ENCODE measurements around the gene CDKAL1. TPM values are rescaled to one million over a fixed set of nuclear protein-coding genes. Genes with fewer than 3 reads are reported as not detected.

Gene CDKAL1
- total RNA-seq = 10 to 100 TPM; 15.3 to 21.7 TPM
- 1 to 10 TPM; 3.0 to 3.4 TPM for polyA plus RNA-seq
- long read RNA-seq, donor 1, partial matches to known transcripts = 3 of 19 reads
- long read RNA-seq, donor 1, other reads (novel, unspliced or antisense) = 14 of 19 reads
- long read RNA-seq, donor 2, partial matches to known transcripts = 2 of 26 reads
- long read RNA-seq, donor 2, other reads (novel, unspliced or antisense) = 23 of 26 reads

GRCh38 chr6:20534295-20535262 is at the start of gene CDKAL1:
Gene CDKAL1, plus strand, starts transcription at chr6:20534457. Its CDS starts 11,894 bp downstream, at chr6:20546351.
- intact Hi-C loops (cut with DNase I) = no loop called here
- DNase-seq (peak; percentile 92 to 95), ATAC-seq (ENCODE audit: low FRiP score) (peak; percentile 95)
- Histone ChIP-seq H3K9me3 (ENCODE audit: control insufficient read depth, low read length) (no peaks in the 10 kb centered on the region), H3K27ac (ENCODE audit: low read depth in 1 of 2, low read length in 2 of 2) (peak within 1 kb of the TSS; percentile 77 to 83), H3K4me3 (ENCODE audit: low read length in 2 of 2) (peak within 1 kb of the TSS; percentile 92 to 100), H3K27me3 (ENCODE audit: control insufficient read depth in 1 of 2, insufficient read depth in 2 of 2, low read length in 1 of 2) (no peaks in the 10 kb centered on the region), H3K36me3 (ENCODE audit: control insufficient read depth in 1 of 2, insufficient read depth in 2 of 2, low read length in 1 of 2) (no peaks in the 10 kb centered on the region), H3K4me1 (ENCODE audit: control insufficient read depth in 1 of 2, insufficient read depth in 2 of 2, low read length in 2 of 2) (peaks cover 0 to 2% of the 10 kb centered on the region in 2 donors)
- 1 to 2% methylated on average over 31 of the region's 31 CpGs for WGBS, 2 donors

- WGBS, 2 donors = 95 to 97% methylated on average over 4 of the region's 4 CpGs
- Histone ChIP-seq H3K27ac (ENCODE audit: low read depth in 1 of 2, low read length in 2 of 2) (no peak overlapping the region), H3K36me3 (ENCODE audit: control insufficient read depth in 1 of 2, insufficient read depth in 2 of 2, low read length in 1 of 2) (peaks cover 0 to 13% of the 10 kb centered on the region in 2 donors), H3K9me3 (ENCODE audit: control insufficient read depth, low read length) (no peaks in the 10 kb centered on the region), H3K4me1 (ENCODE audit: control insufficient read depth in 1 of 2, insufficient read depth in 2 of 2, low read length in 2 of 2) (no peaks in the 10 kb centered on the region), H3K4me3 (ENCODE audit: low read length in 2 of 2) (no peak overlapping the region), H3K27me3 (ENCODE audit: control insufficient read depth in 1 of 2, insufficient read depth in 2 of 2, low read length in 1 of 2) (no peaks in the 10 kb centered on the region)
- ATAC-seq (ENCODE audit: low FRiP score) (no peak), DNase-seq (no peak)
- intact Hi-C loops (cut with DNase I) = no loop called here
Observed at GRCh38 chr6:20486641-20487040, 47.6 kb upstream of the CDKAL1 start.

- no peak overlapping the region for H3K27ac ChIP-seq (ENCODE audit: low read depth in 1 of 2, low read length in 2 of 2)
- H3K4me1 ChIP-seq (ENCODE audit: control insufficient read depth in 1 of 2, insufficient read depth in 2 of 2, low read length in 2 of 2) = no peaks in the 10 kb centered on the region
- H3K4me3 ChIP-seq (ENCODE audit: low read length in 2 of 2) = no peak overlapping the region
- WGBS, 2 donors = 89 to 90% methylated on average over 6 of the region's 6 CpGs
- H3K27me3 ChIP-seq (ENCODE audit: control insufficient read depth in 1 of 2, insufficient read depth in 2 of 2, low read length in 1 of 2) = no peaks in the 10 kb centered on the region
- no peaks in the 10 kb centered on the region for H3K9me3 ChIP-seq (ENCODE audit: control insufficient read depth, low read length)
- no peak for DNase-seq
- intact Hi-C loops (cut with DNase I) = no loop called here
- no peak for ATAC-seq (ENCODE audit: low FRiP score)
- H3K36me3 ChIP-seq (ENCODE audit: control insufficient read depth in 1 of 2, insufficient read depth in 2 of 2, low read length in 1 of 2) = peaks cover 0 to 10% of the 10 kb centered on the region in 2 donors
Observed at GRCh38 chr6:20487669-20488375, 46.4 kb upstream of the CDKAL1 start.

DNA sequence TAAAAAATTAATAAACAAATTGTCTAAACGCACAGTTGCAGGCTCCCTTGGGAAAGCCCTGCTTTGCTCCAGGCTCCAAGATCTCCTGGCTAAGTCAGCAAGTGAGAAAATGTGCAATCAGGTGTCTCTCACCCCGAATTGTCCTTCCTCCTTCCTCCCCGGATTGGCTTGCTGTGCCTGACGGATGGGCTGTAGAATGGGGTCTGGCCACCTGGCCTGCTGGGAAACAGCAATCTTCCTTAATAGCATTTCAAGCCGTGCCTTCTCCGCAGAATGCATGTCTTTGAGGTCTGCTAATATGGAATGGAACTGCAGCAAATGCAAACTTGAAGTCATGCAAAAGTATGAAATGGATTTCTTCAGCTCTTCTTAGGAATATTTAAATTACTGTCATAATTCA is 43.7 kb upstream of the CDKAL1 start:
- H3K4me1 ChIP-seq (ENCODE audit: control insufficient read depth in 1 of 2, insufficient read depth in 2 of 2, low read length in 2 of 2) = no peaks in the 10 kb centered on the region
- H3K27ac ChIP-seq (ENCODE audit: low read depth in 1 of 2, low read length in 2 of 2) = no peak overlapping the region
- H3K4me3 ChIP-seq (ENCODE audit: low read length in 2 of 2) = no peak overlapping the region
- no peaks in the 10 kb centered on the region for H3K27me3 ChIP-seq (ENCODE audit: control insufficient read depth in 1 of 2, insufficient read depth in 2 of 2, low read length in 1 of 2)
- no peaks in the 10 kb centered on the region for H3K9me3 ChIP-seq (ENCODE audit: control insufficient read depth, low read length)
- no peak for ATAC-seq (ENCODE audit: low FRiP score)
- 93 to 95% methylated on average over 6 of the region's 6 CpGs for WGBS, 2 donors
- intact Hi-C loops (cut with DNase I) = no loop called here
- DNase-seq = no peak
- H3K36me3 ChIP-seq (ENCODE audit: control insufficient read depth in 1 of 2, insufficient read depth in 2 of 2, low read length in 1 of 2) = peaks cover 0 to 7% of the 10 kb centered on the region in 2 donors

DNA sequence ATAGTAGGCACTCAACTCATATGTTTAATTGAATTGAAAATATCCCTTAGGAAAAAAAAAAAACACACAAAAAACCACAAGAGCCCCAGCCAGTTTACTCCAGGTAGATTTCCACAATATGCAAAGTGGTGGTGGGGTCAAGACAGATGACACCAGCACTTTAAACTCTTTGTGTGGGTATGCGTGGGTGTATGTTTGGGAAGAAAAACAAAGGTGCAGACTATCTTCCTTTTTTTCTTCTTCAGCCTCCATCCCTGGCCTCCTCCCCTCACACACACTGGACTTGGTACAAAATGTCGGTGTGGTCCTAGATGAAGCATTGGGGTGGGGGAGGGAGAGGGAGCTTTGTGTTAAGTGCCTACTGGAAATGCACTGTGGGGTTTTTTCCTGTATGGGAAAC is 42.2 kb upstream of the CDKAL1 start:
- H3K36me3 ChIP-seq (ENCODE audit: control insufficient read depth in 1 of 2, insufficient read depth in 2 of 2, low read length in 1 of 2) = peaks cover 0 to 7% of the 10 kb centered on the region in 2 donors
- H3K27me3 ChIP-seq (ENCODE audit: control insufficient read depth in 1 of 2, insufficient read depth in 2 of 2, low read length in 1 of 2) = no peaks in the 10 kb centered on the region
- H3K9me3 ChIP-seq (ENCODE audit: control insufficient read depth, low read length) = no peaks in the 10 kb centered on the region
- DNase-seq (no peak), ATAC-seq (ENCODE audit: low FRiP score) (no peak)
- H3K27ac ChIP-seq (ENCODE audit: low read depth in 1 of 2, low read length in 2 of 2) = no peak overlapping the region
- no peak overlapping the region for H3K4me3 ChIP-seq (ENCODE audit: low read length in 2 of 2)
- no peaks in the 10 kb centered on the region for H3K4me1 ChIP-seq (ENCODE audit: control insufficient read depth in 1 of 2, insufficient read depth in 2 of 2, low read length in 2 of 2)
- intact Hi-C loops (cut with DNase I) = no loop called here
- WGBS, 2 donors = 87 to 90% methylated on average over 2 of the region's 2 CpGs

- ATAC-seq (ENCODE audit: low FRiP score) (no peak), DNase-seq (no peak)
- H3K9me3 ChIP-seq (ENCODE audit: control insufficient read depth, low read length) = no peaks in the 10 kb centered on the region
- no peak overlapping the region for H3K27ac ChIP-seq (ENCODE audit: low read depth in 1 of 2, low read length in 2 of 2)
- no peak overlapping the region for H3K4me3 ChIP-seq (ENCODE audit: low read length in 2 of 2)
- no peaks in the 10 kb centered on the region for H3K27me3 ChIP-seq (ENCODE audit: control insufficient read depth in 1 of 2, insufficient read depth in 2 of 2, low read length in 1 of 2)
- no peaks in the 10 kb centered on the region for H3K4me1 ChIP-seq (ENCODE audit: control insufficient read depth in 1 of 2, insufficient read depth in 2 of 2, low read length in 2 of 2)
- intact Hi-C loops (cut with DNase I) = no loop called here
- no peaks in the 10 kb centered on the region for H3K36me3 ChIP-seq (ENCODE audit: control insufficient read depth in 1 of 2, insufficient read depth in 2 of 2, low read length in 1 of 2)
- WGBS, 2 donors = 81% methylated on average over 8 of the region's 8 CpGs
Observed at GRCh38 chr6:20497216-20498040, 36.8 kb upstream of the CDKAL1 start.

- Histone ChIP-seq H3K27ac (ENCODE audit: low read depth in 1 of 2, low read length in 2 of 2) (no peak overlapping the region), H3K36me3 (ENCODE audit: control insufficient read depth in 1 of 2, insufficient read depth in 2 of 2, low read length in 1 of 2) (no peaks in the 10 kb centered on the region), H3K4me3 (ENCODE audit: low read length in 2 of 2) (no peak overlapping the region), H3K9me3 (ENCODE audit: control insufficient read depth, low read length) (no peaks in the 10 kb centered on the region), H3K27me3 (ENCODE audit: control insufficient read depth in 1 of 2, insufficient read depth in 2 of 2, low read length in 1 of 2) (no peaks in the 10 kb centered on the region), H3K4me1 (ENCODE audit: control insufficient read depth in 1 of 2, insufficient read depth in 2 of 2, low read length in 2 of 2) (no peaks in the 10 kb centered on the region)
- intact Hi-C loops (cut with DNase I) = no loop called here
- DNase-seq = no peak
- no peak for ATAC-seq (ENCODE audit: low FRiP score)
- WGBS, 2 donors = 58 to 67% methylated on average over 2 of the region's 2 CpGs
Observed at GRCh38 chr6:20498041-20498385, 36.2 kb upstream of the CDKAL1 start.

DNA sequence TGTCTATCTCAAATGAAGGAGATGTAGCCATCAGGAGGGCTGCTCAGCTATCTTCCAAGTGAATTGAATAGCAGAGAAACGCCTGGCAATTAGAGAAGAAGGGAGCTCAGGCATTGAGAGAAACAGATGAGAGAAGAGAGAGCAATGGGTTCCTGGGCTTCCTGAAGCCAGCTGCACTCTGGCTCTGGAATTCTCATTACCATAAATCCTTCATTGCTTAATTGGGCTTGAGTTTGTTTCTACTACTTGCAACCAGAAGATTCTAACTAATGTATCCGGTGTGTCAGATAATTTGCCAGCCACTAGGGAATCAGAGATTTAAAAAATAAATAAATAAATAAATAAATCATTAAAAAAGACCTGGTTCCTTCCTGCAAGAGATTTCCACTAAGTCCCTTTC is 25.0 kb upstream of the CDKAL1 start:
- 40 to 56% methylated on average over 2 of the region's 2 CpGs for WGBS, 2 donors
- no peaks in the 10 kb centered on the region for H3K36me3 ChIP-seq (ENCODE audit: control insufficient read depth in 1 of 2, insufficient read depth in 2 of 2, low read length in 1 of 2)
- H3K9me3 ChIP-seq (ENCODE audit: control insufficient read depth, low read length) = no peaks in the 10 kb centered on the region
- ATAC-seq (ENCODE audit: low FRiP score) (no peak), DNase-seq (no peak)
- no peaks in the 10 kb centered on the region for H3K27me3 ChIP-seq (ENCODE audit: control insufficient read depth in 1 of 2, insufficient read depth in 2 of 2, low read length in 1 of 2)
- intact Hi-C loops (cut with DNase I) = no loop called here
- H3K4me3 ChIP-seq (ENCODE audit: low read length in 2 of 2) = no peak overlapping the region
- no peaks in the 10 kb centered on the region for H3K4me1 ChIP-seq (ENCODE audit: control insufficient read depth in 1 of 2, insufficient read depth in 2 of 2, low read length in 2 of 2)
- H3K27ac ChIP-seq (ENCODE audit: low read depth in 1 of 2, low read length in 2 of 2) = no peak overlapping the region
